Breast epithelium (tissue), 4 donors: ENCODE data around the gene LIX1L. TPM values are rescaled to one million over a fixed set of nuclear protein-coding genes. Genes with fewer than 3 reads are reported as not detected.

ENCODE experiments used
- DNase-seq, 2 donors: peaks; one replicate each; pipeline ENCODE4 v3.0.0-alpha.2; 2019; ENCODE audit warnings: low spot score in 2 of 2
- H3K27ac ChIP-seq, 2 donors: fragments of 200-600 bp; sonication (generic) in 1 of 2; one replicate each; pipeline ENCODE4 v1.5.1; 2016 to 2019; ENCODE audit warnings: mild to moderate bottlenecking in 1 of 2
- H3K27me3 ChIP-seq, 2 donors: fragments of 200-600 bp; sonication (generic) in 1 of 2; one replicate each; pipeline versions ENCODE4 v1.5.1 to v1.6.0; 2017 to 2019; ENCODE audit warnings: control low read depth in 1 of 2, mild to moderate bottlenecking in 1 of 2
- H3K36me3 ChIP-seq: fragments of 200-600 bp; one replicate; pipeline ENCODE4 v1.5.1; 2019
- H3K4me1 ChIP-seq, 2 donors: fragments of 200-600 bp; sonication (generic); one replicate each; pipeline ENCODE4 v1.5.1; 2016 to 2019; ENCODE audit warnings: control low read depth in 1 of 2
- H3K4me3 ChIP-seq, 3 donors: fragments of 200-600 bp; sonication (generic); 1 replicate in 2 of 3; 2 replicates in 1 of 3; pipeline ENCODE4 v1.5.1; 2016 to 2019; ENCODE audit warnings: mild to moderate bottlenecking in 3 of 3, moderate library complexity in 2 of 3
- H3K9me3 ChIP-seq, 2 donors: fragments of 200-600 bp; sonication (generic) in 1 of 2; one replicate each; pipeline ENCODE4 v1.5.1; 2016 to 2019; ENCODE audit warnings: control low read depth in 1 of 2
- CTCF ChIP-seq, 3 donors: fragments of 450-650 bp; IDR thresholded peaks; one replicate each; pipeline ENCODE4 v1.5.1; 2016 to 2017; ENCODE audit warnings: antibody characterized with exemption in 3 of 3, mild to moderate bottlenecking in 3 of 3, moderate library complexity in 3 of 3
- POLR2A ChIP-seq: fragments of 450-650 bp; IDR thresholded peaks from one replicate; pipeline ENCODE4 v1.6.1; 2016; ENCODE audit warnings: antibody characterized with exemption, mild to moderate bottlenecking, moderate library complexity
- POLR2AphosphoS5 ChIP-seq, 3 donors: sonication (generic); formaldehyde crosslinking; IDR thresholded peaks; one replicate each; pipeline ENCODE4 v1.6.1; 2017; ENCODE audit warnings: antibody characterized with exemption in 3 of 3
- intact Hi-C: fragments of 100-400 bp; cut with DNase I; formaldehyde crosslinking; loops from one replicate; pipeline ENCODE4 v1.15.1; 2023; ENCODE audit warnings: low total_unique reads
- total RNA-seq, 3 donors: library from RNA; depleted of rRNA; stranded (reverse); fragments of >200 nt; gene quantifications; one replicate each; pipeline ENCODE4 v1.1.0, GENCODE V29; 2016

LIX1L gene
- total RNA-seq, 3 donors from 2014 or later, result 18.1 to 28.5 (median 21.8) TPM

- H3K9me3 ChIP-seq, result no peaks in the 10 kb centered on the region
- H3K27ac ChIP-seq, result peak overlapping the region; percentile 92 to 94
- no peak for DNase-seq
- no peaks in the 10 kb centered on the region for H3K36me3 ChIP-seq
- peaks cover 12 to 13% of the 10 kb centered on the region in 2 donors for H3K4me1 ChIP-seq
- H3K27me3 ChIP-seq, result no peaks in the 10 kb centered on the region
- TF ChIP-seq POLR2AphosphoS5 (IDR thresholded peaks at IDR 0.05), result no peak
- no peak for TF ChIP-seq CTCF (IDR thresholded peaks at IDR 0.05)
- no peak for TF ChIP-seq POLR2A
- intact Hi-C loops, result no loop called here
- H3K4me3 ChIP-seq, result peak overlapping the region; percentile 59 to 80 (median 68)
Observed at GRCh38 chr1:145959957-145960467, 2.2 kb upstream of the LIX1L start.

GRCh38 chr1:145959333-145959732, 1.5 kb upstream of the LIX1L start:
- no peak for DNase-seq
- intact Hi-C loops, result no loop called here
- TF ChIP-seq CTCF (IDR thresholded peaks at IDR 0.05) (no peak), POLR2AphosphoS5 (IDR thresholded peaks at IDR 0.05) (no peak)
- H3K36me3 ChIP-seq, result no peaks in the 10 kb centered on the region
- H3K4me3 ChIP-seq, result no peak overlapping the region
- no peaks in the 10 kb centered on the region for H3K9me3 ChIP-seq
- no peaks in the 10 kb centered on the region for H3K27me3 ChIP-seq
- H3K27ac ChIP-seq, result no peak overlapping the region
- peaks cover 12% of the 10 kb centered on the region in 2 donors for H3K4me1 ChIP-seq

- no peaks in the 10 kb centered on the region for H3K27me3 ChIP-seq
- H3K4me3 ChIP-seq, result no peak overlapping the region
- TF ChIP-seq POLR2A (no peak), CTCF (IDR thresholded peaks at IDR 0.05) (no peak), POLR2AphosphoS5 (IDR thresholded peaks at IDR 0.05) (no peak)
- H3K36me3 ChIP-seq, result no peaks in the 10 kb centered on the region
- intact Hi-C loops, result no loop called here
- H3K9me3 ChIP-seq, result no peaks in the 10 kb centered on the region
- peaks cover 8 to 12% of the 10 kb centered on the region in 2 donors for H3K4me1 ChIP-seq
- DNase-seq, result no peak
- peak overlapping the region in 1 of 2 donors; percentile 87 for H3K27ac ChIP-seq
Observed at GRCh38 chr1:145958734-145959133, 917 bp upstream of the LIX1L start.

- H3K4me3 ChIP-seq, result peak overlapping the region; percentile 59 to 86 (median 83)
- no peak for TF ChIP-seq POLR2AphosphoS5 (IDR thresholded peaks at IDR 0.05)
- no peak for TF ChIP-seq POLR2A
- no peak for TF ChIP-seq CTCF (IDR thresholded peaks at IDR 0.05)
- no peaks in the 10 kb centered on the region for H3K27me3 ChIP-seq
- H3K9me3 ChIP-seq, result no peaks in the 10 kb centered on the region
- no peak for DNase-seq
- H3K4me1 ChIP-seq, result peaks cover 5 to 8% of the 10 kb centered on the region in 2 donors
- intact Hi-C loops, result no loop called here
- no peaks in the 10 kb centered on the region for H3K36me3 ChIP-seq
- peak overlapping the region; percentile 87 to 96 for H3K27ac ChIP-seq
Observed at GRCh38 chr1:145956781-145957442, 905 bp downstream of the LIX1L start.

GRCh38 chr1:145956361-145956760, 1.5 kb downstream of the LIX1L start:
- Histone ChIP-seq H3K27me3 (no peaks in the 10 kb centered on the region), H3K4me3 (peak overlapping the region; percentile 59 to 86 (median 83)), H3K4me1 (peaks cover under 1 to 7% of the 10 kb centered on the region in 2 donors), H3K27ac (peak overlapping the region; percentile 87 to 96), H3K9me3 (no peaks in the 10 kb centered on the region), H3K36me3 (no peaks in the 10 kb centered on the region)
- DNase-seq, result no peak
- intact Hi-C loops, result no loop called here
- no peak for TF ChIP-seq POLR2A
